GM10847 (cell line): ENCODE measurements around the gene MUC21.

Experiments used
- POLR2A ChIP-seq: IDR thresholded peaks from 2 replicates; pipeline ENCODE4 v1.6.1; 2011; ENCODE audit not compliant: insufficient read length; ENCODE audit errors: extremely low read depth

Gene MUC21

GRCh38 chr6:31025595-31025994, 42.1 kb downstream of the MUC21 start:
- TF ChIP-seq POLR2A = no peak

GRCh38 chr6:31031095-31031494, 47.6 kb downstream of the MUC21 start:
- TF ChIP-seq POLR2A = no peak

GRCh38 chr6:31033075-31033474, 49.6 kb downstream of the MUC21 start:
- TF ChIP-seq POLR2A = no peak

GRCh38 chr6:31035862-31036497, 52.5 kb downstream of the MUC21 start:
- TF ChIP-seq POLR2A = no peak

GRCh38 chr6:31037169-31037568, 53.7 kb downstream of the MUC21 start:
- TF ChIP-seq POLR2A = no peak

- no peak for TF ChIP-seq POLR2A
These were observed 54.2 kb downstream of the MUC21 start for GRCh38 chr6:31037682-31038081.

- no peak for TF ChIP-seq POLR2A
These were observed 55.0 kb downstream of the MUC21 start for GRCh38 chr6:31038559-31038958.
